NB4 (cell line): ENCODE measurements around the gene SLC35E1.

Experiments
- POLR2A ChIP-seq: IDR thresholded peaks from 2 replicates; pipeline ENCODE4 v1.6.1; 2011; ENCODE audit warnings: mild to moderate bottlenecking; ENCODE audit not compliant: insufficient read length; ENCODE audit errors: extremely low read depth
- TF ChIP-seq, protein P1 (sequence below): IDR thresholded peaks from one replicate; pipeline ENCODE4 v1.5.1; 2012; ENCODE audit warnings: low read depth, low read length

DNA sequence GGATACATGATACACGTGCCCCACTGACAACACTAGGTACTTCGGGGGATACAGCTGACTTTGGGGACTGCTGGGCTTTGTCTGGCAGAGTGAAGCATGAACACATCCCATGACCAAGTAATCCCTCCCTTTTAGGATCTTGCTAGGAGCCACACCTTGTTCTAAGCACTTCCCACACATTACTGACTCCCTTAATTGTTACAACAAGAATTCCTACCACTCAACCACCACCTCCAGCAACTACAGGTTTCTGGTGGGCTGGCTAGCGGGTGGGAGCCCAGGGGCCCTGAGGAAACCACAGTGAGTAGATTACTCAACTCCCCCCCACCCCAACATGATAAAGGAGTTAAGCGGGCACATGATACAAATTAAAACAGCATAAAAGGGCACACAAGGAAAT lies 7.2 kb upstream of the SLC35E1 start:
- TF ChIP-seq, protein P1, sequence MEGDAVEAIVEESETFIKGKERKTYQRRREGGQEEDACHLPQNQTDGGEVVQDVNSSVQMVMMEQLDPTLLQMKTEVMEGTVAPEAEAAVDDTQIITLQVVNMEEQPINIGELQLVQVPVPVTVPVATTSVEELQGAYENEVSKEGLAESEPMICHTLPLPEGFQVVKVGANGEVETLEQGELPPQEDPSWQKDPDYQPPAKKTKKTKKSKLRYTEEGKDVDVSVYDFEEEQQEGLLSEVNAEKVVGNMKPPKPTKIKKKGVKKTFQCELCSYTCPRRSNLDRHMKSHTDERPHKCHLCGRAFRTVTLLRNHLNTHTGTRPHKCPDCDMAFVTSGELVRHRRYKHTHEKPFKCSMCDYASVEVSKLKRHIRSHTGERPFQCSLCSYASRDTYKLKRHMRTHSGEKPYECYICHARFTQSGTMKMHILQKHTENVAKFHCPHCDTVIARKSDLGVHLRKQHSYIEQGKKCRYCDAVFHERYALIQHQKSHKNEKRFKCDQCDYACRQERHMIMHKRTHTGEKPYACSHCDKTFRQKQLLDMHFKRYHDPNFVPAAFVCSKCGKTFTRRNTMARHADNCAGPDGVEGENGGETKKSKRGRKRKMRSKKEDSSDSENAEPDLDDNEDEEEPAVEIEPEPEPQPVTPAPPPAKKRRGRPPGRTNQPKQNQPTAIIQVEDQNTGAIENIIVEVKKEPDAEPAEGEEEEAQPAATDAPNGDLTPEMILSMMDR, result no peak
- TF ChIP-seq POLR2A, result no peak
